OCI-LY3 (cell line): Measurements from ENCODE around the gene CLCN2.

Experiments
- H2AFZ ChIP-seq: fragments of 200-600, 300-600 bp; shearing (Covaris generic); 2 replicates; pipeline ENCODE4 v1.6.0; 2014; ENCODE audit warnings: antibody characterized with exemption, low read depth, low read length
- H3K27ac ChIP-seq: fragments of 200-600, 300-600 bp; sonication (generic); 2 replicates; pipeline ENCODE4 v1.5.1; 2014; ENCODE audit warnings: mild to moderate bottlenecking, low read length, moderate library complexity, mixed read lengths
- H3K27me3 ChIP-seq: fragments of 200-600, 300-600 bp; sonication (generic); 2 replicates; pipeline ENCODE4 v1.6.1; 2014; ENCODE audit warnings: low read depth, low read length, mixed read lengths
- H3K36me3 ChIP-seq: fragments of 200-600, 300-600 bp; sonication (generic); replicated peaks from 2 replicates; pipeline ENCODE3; 2014; ENCODE audit warnings: low read depth, low read length, mixed read lengths
- H3K4me1 ChIP-seq: fragments of 300-600, 200-600 bp; sonication (generic); 2 replicates; pipeline ENCODE4 v1.6.1; 2014; ENCODE audit warnings: low read length, mixed read lengths
- H3K4me2 ChIP-seq: fragments of 200-600, 300-600 bp; sonication (generic); 2 replicates; pipeline ENCODE4 v1.6.1; 2014; ENCODE audit warnings: low read length, mixed read lengths
- H3K4me3 ChIP-seq: fragments of 300-600, 200-600 bp; sonication (generic); 2 replicates; pipeline ENCODE4 v1.5.1; 2014; ENCODE audit warnings: antibody characterized with exemption, mild to moderate bottlenecking, low read length, moderate library complexity
- H3K79me2 ChIP-seq: fragments of 300-600, 200-600 bp; shearing (Covaris generic); 2 replicates; pipeline ENCODE4 v1.6.1; 2014; ENCODE audit warnings: mild to moderate bottlenecking, low read length, mixed read lengths
- H3K9ac ChIP-seq: fragments of 300-600, 200-600 bp; shearing (Covaris generic); 2 replicates; pipeline ENCODE4 v1.6.0; 2014; ENCODE audit warnings: mild to moderate bottlenecking, low read length, moderate library complexity
- H3K9me3 ChIP-seq: fragments of 200-600, 300-600 bp; shearing (Covaris generic); 2 replicates; pipeline ENCODE4 v1.6.1; 2014; ENCODE audit warnings: low read length, mixed read lengths; ENCODE audit not compliant: insufficient read depth
- H4K20me1 ChIP-seq: fragments of 200-600, 300-600 bp; sonication (generic); 2 replicates; pipeline ENCODE4 v1.6.1; 2016; ENCODE audit warnings: low read length, mixed read lengths; ENCODE audit not compliant: insufficient read depth
- EZH2phosphoT487 ChIP-seq: fragments of 200-600 bp; shearing (Covaris generic); IDR thresholded peaks from 2 replicates; pipeline ENCODE4 v1.6.1; 2018; ENCODE audit warnings: antibody characterized with exemption, mixed run types, low read depth
- TF ChIP-seq, protein P1 (sequence below): fragments of 200-600, 300-600 bp; sonication (generic); IDR thresholded peaks from 2 replicates; pipeline ENCODE4 v1.5.1; 2014; ENCODE audit warnings: antibody characterized with exemption, low read length, low read depth

CLCN2 gene

DNA sequence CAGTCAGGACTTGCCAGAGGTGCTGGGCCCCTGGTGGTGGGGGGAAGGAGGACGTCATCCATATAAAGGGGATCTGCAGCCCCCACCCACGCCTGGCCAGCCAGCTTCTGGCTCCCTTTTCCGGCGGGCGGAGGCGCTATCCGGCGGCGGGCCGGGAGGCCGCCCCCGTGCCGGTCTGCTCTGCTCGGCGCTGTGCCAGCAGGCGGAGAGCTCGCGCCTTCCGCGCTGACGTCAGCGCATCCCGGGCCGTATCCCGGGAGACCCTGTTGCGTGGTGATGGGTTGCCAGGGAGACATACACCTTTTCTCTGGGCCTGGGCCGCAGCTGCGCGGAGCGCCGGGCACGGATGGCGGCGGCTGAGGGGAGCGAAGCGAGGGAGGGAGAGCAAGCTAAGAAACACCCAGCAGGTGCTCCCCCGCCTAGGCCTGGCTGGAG, 22.9 kb downstream of the CLCN2 start:
- H3K27me3 ChIP-seq, result no peaks in the 10 kb centered on the region
- H3K36me3 ChIP-seq, result peaks cover 29% of the 10 kb centered on the region
- H2AFZ ChIP-seq, result no peak overlapping the region
- TF ChIP-seq, protein P1, sequence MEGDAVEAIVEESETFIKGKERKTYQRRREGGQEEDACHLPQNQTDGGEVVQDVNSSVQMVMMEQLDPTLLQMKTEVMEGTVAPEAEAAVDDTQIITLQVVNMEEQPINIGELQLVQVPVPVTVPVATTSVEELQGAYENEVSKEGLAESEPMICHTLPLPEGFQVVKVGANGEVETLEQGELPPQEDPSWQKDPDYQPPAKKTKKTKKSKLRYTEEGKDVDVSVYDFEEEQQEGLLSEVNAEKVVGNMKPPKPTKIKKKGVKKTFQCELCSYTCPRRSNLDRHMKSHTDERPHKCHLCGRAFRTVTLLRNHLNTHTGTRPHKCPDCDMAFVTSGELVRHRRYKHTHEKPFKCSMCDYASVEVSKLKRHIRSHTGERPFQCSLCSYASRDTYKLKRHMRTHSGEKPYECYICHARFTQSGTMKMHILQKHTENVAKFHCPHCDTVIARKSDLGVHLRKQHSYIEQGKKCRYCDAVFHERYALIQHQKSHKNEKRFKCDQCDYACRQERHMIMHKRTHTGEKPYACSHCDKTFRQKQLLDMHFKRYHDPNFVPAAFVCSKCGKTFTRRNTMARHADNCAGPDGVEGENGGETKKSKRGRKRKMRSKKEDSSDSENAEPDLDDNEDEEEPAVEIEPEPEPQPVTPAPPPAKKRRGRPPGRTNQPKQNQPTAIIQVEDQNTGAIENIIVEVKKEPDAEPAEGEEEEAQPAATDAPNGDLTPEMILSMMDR, result no peak
- TF ChIP-seq EZH2phosphoT487, result no peak
- no peaks in the 10 kb centered on the region for H3K9me3 ChIP-seq
- no peaks in the 10 kb centered on the region for H3K79me2 ChIP-seq
- H3K4me3 ChIP-seq, result no peak overlapping the region
- H3K9ac ChIP-seq, result no peak overlapping the region
- no peak overlapping the region for H3K27ac ChIP-seq
- peaks cover 21% of the 10 kb centered on the region for H4K20me1 ChIP-seq
- peaks cover 4% of the 10 kb centered on the region; the same call in 1 of the 2 replicates for H3K4me1 ChIP-seq
- no peak overlapping the region for H3K4me2 ChIP-seq

DNA sequence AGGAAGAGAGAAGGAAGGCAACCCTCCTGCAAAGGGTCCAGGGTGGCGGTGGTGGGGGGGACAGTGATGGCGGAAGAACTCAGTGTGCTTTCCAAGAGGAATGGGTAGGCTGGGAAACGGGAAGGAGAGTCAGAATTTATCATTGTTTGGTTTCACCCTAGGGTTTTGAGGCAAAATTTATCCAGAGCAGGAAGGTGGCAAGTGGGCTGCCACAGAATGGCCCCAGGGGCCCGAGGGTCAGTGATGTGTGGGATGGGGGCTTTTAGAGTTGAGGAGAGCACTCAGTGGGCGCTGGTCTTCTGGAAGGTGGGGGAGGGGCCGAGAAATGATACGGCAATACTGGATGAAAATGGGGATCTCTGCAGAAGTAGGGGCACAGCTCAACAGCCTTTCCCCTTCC, 23.4 kb downstream of the CLCN2 start:
- peaks cover 4% of the 10 kb centered on the region; the same call in 1 of the 2 replicates for H3K4me1 ChIP-seq
- H3K27me3 ChIP-seq, result no peaks in the 10 kb centered on the region
- no peak overlapping the region for H2AFZ ChIP-seq
- H4K20me1 ChIP-seq, result peaks cover 26% of the 10 kb centered on the region
- no peaks in the 10 kb centered on the region for H3K9me3 ChIP-seq
- no peak overlapping the region for H3K27ac ChIP-seq
- H3K36me3 ChIP-seq, result peaks cover 33% of the 10 kb centered on the region
- no peak overlapping the region for H3K9ac ChIP-seq
- no peaks in the 10 kb centered on the region for H3K79me2 ChIP-seq
- no peak for TF ChIP-seq EZH2phosphoT487
- TF ChIP-seq, protein P1, result no peak
- no peak overlapping the region for H3K4me3 ChIP-seq
- H3K4me2 ChIP-seq, result no peak overlapping the region

DNA sequence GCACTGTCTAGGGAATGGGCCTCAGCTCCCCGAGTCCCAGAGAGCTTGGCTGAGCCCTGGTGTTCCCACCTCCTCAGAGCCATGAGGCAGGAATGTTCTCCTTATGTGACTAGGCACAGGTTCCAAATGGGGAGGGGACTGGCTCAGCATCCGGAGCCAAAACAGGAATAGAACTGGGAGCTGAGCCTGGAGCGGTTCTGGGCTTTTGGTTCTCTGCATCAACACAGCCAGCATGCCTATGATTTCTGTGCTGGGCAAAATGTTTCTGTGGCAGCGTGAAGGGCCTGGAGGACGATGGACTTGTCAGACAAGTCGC, 24.0 kb downstream of the CLCN2 start, which contains the start of gene FAM131A:
Gene FAM131A (plus strand): TSS at position 202 of the 316 bp plus-strand sequence. CDS start 31 bp downstream, at position 233.
- peak within 1 kb of the TSS; percentile 80 for H3K4me3 ChIP-seq
- H3K4me1 ChIP-seq, result peaks cover 4% of the 10 kb centered on the region; the same call in 1 of the 2 replicates
- no peak within 1 kb of the TSS for H2AFZ ChIP-seq
- no peak for TF ChIP-seq EZH2phosphoT487
- TF ChIP-seq, protein P1, result no peak
- peak within 1 kb of the TSS; percentile 55 for H3K4me2 ChIP-seq
- 0 out of 2 replicates have a peak within 1 kb of the TSS, but pooled peaks have one; percentile 47 for H3K9ac ChIP-seq
- H3K27ac ChIP-seq, result no peak within 1 kb of the TSS
- no peaks in the 10 kb centered on the region for H3K27me3 ChIP-seq
- H3K9me3 ChIP-seq, result no peaks in the 10 kb centered on the region
- H3K79me2 ChIP-seq, result no peaks in the 10 kb centered on the region
- peaks cover 39% of the 10 kb centered on the region for H3K36me3 ChIP-seq
- peaks cover 32% of the 10 kb centered on the region for H4K20me1 ChIP-seq

DNA sequence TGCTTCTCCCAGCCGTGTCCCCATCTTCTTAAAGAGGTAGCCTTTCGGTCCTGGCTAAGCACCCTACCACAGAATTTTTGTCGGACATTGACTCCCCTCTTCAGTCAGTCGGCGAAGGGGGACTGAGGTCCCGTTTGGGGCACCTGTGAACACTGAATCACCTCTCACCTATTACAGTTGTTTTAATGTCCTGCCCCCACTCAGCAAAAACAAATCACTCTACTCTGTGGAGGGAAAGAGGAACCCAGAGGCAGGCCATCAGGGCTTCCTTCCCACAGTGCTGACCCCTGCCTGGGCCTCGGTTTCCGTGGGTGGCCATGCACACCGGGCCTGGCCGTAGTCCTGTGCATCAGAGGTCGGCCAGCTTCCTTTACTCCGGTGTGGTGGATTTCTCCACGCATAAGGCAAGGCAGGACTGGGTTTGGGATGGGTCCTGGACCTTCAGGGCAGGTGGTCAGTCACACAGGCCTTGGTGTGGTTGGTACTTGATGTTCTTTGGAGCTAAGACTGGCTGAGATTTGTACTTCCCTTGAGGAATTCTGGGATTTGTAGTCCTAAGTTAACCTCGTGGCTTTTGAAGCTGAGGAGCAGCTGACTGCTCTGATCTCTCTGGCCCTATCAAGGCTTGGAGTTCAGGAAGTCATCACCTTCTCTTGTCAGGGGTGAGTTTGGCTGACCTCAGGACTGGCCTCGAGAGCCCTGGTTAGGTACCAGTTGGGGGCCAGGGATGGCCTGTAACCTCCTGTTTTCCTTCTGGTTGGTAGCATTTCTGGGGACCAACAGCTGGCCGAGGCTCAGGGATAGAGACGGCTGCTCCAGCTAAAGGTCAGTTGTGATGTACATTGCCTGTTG, 24.6 kb downstream of the CLCN2 start:
- no peaks in the 10 kb centered on the region for H3K27me3 ChIP-seq
- H3K4me3 ChIP-seq, result peak overlapping the region; percentile 80
- H4K20me1 ChIP-seq, result peaks cover 36% of the 10 kb centered on the region
- no peak for TF ChIP-seq EZH2phosphoT487
- TF ChIP-seq, protein P1, result no peak
- no peaks in the 10 kb centered on the region for H3K9me3 ChIP-seq
- peaks cover 45% of the 10 kb centered on the region for H3K36me3 ChIP-seq
- no peak overlapping the region for H2AFZ ChIP-seq
- peaks cover 4% of the 10 kb centered on the region; the same call in 1 of the 2 replicates for H3K4me1 ChIP-seq
- no peaks in the 10 kb centered on the region for H3K79me2 ChIP-seq
- 0 out of 2 replicates have a peak overlapping the region, but pooled peaks have one; percentile 47 for H3K9ac ChIP-seq
- H3K27ac ChIP-seq, result no peak overlapping the region
- H3K4me2 ChIP-seq, result peak overlapping the region; percentile 55
